NCI-H2081 treated with DMSO at 0.1 percent for 48 hours (cell line): Measurements from ENCODE around the gene TSPAN1.

Experiments used
- DNase-seq: peaks from one replicate; lab custom pipeline; 2025; lab: John Stamatoyannopoulos, UW

The TSPAN1 gene

DNA sequence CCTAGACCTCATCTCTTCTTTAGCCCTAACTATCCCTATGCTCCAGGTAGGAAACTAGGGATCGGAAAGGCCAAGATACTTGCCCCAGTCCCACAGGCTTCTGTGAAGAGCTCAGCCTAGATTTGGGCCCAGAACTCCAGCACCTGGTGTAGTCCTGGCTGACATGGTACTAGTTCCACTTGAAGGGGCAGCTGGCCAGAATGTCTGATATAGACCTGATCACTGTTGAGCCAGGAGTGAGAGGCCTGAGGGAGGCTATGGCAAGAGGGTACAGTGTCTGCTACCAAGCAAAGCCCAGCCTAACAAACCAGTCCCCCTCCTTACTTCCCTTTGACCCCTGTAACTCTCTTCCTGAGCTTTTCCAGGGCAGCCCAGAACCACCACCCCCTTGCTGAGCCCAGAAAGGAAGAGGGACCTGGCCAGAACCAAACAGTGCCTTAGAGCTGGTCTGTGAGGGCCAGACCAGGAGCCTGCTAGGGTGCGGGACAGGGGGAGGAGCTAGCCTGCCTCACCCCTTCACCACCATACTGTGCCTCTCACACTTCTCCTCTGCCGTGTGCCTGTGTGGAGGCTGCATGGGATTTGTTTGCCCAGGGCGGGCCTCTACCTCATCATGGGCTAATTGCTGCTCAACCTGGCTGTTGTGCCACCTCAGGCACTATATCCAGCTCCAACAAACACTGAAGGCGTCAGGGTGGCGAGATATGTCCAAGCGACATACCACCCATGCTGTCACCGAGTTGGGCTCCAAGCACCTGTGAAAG is 12.4 kb downstream of the TSPAN1 start:
- no peak for DNase-seq

DNA sequence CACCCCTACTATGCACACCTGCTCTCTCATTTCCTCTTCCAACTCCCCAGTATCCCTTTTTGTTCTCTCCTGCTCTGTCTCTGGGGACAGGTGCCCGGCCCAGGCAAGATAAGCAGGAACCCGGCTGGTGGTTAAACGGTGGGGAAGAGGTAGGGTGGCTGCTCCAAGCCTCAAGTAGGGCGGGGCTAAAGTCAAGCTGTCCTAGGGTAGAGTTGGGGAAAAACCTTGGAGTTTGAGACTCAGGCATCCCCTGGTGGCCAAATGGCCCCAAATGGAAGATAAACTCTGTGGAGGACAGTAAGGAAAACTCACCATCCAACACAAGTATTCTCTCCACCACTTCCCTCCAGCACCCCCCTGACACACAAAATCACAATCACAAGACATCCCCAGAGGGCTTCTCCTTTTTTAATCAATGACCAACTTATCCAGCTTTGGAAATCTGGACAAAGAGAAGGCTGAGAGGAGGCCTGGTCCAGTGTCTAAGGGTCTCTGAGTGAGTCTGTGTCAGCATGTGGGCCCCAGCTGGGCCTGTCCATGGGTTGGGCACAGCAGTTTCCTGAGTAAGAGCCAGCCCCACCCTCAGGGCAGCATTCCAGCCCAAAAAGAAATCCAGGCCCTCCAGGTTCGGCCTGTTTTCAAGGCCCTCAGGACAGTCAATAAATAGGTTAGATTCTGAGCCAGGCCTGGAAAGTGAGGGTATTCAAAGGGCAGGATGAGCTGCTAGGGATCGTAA is 13.6 kb downstream of the TSPAN1 start:
- DNase-seq = no peak

DNA sequence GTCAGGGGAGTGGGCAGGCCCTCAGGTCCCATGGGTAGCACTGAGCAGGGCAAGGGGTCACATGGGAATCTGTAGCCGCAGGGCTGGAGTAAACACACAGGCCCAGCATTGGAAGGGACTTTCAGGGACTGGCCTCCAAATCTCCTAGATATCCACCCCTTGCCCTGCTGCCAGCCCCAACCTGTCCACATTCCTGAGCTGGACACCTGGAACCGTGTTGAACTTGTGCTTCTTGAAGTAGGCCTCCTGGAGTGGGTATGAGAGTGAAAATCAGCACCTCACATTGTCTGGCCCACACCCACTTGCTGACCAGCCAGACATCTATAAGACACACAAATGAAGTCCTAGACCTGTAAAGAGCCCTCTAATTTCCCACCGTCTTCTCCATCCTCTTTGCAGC is 15.7 kb downstream of the TSPAN1 start:
- DNase-seq = no peak

- DNase-seq = no peak
These were observed 16.3 kb downstream of the TSPAN1 start for GRCh38 chr1:46191033-46191701.

DNA sequence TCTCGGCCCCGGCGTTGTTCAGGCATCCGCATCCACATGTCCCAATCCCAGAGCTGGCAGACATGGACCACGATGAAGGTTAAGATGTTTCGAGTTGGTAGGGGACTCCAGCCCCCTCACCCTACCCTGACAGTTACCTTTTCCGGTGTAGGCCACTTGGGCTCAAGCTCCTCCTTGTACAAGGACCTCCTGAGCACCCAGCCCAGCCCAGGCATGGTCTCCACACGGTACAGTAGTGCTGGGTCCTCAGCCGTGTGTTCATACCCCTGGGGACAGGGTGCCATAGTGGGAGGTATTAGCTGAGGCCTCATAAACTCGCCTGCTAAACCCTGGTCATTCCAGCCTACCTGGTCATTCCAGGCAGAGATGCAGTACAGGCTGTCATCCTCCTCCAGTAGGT is 17.3 kb downstream of the TSPAN1 start:
- DNase-seq = no peak

- no peak for DNase-seq
These were observed 18.4 kb downstream of the TSPAN1 start for GRCh38 chr1:46193285-46193684.

- no peak for DNase-seq
These were observed 19.2 kb downstream of the TSPAN1 start for GRCh38 chr1:46193984-46194570.

GRCh38 chr1:46194641-46195193 is 19.8 kb downstream of the TSPAN1 start:
- no peak for DNase-seq

- DNase-seq = no peak
These were observed 21.7 kb downstream of the TSPAN1 start for GRCh38 chr1:46196609-46197008.

GRCh38 chr1:46197560-46197963 is 22.7 kb downstream of the TSPAN1 start:
- no peak for DNase-seq

DNA sequence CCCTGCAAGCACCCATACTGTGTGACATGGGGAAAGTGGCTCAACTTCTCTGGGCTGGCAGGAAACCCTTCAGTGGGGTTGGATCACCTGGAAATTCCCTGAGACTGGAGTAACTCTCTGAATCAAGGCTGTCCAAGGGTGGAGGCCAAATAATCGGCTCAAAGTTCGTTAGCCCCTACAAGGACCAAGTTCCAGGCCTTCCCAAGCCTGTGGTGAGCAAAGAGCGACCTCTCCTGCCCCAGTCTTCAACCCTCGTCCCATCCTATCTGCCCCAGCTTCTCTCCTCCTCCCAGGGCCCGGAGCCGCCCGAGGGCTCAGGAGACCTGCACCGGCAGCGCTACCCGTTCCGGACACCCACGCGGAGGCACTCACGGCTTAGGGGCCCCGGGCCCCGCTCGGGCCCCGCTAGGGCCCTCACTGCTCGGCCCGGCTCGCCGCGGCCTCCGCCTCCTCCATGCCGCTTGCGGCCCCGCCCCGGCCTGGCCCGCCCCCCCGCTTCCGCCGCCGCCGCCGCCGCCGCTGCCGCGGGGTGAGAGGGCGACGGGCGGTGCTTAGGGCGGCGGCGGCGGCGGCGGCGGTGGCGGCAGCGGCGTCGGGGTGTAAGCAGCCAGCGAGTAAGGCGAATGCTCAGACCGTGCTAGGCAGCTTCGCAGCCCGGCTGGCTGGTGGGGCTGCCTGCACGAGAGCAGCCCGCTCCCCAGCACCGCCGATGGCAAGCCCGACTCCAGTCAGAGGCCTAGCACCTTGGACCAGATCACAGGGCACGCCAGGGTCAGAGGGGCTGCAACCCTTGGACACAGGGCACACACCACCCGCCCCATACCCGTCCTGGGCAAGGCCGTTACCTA is 23.3 kb downstream of the TSPAN1 start, which contains the start of gene POMGNT1:
Gene POMGNT1, minus strand, starts transcription at position 471 of the 848 bp plus-strand sequence. CDS start 613 bp downstream, outside the sequence.
- DNase-seq = no peak

DNA sequence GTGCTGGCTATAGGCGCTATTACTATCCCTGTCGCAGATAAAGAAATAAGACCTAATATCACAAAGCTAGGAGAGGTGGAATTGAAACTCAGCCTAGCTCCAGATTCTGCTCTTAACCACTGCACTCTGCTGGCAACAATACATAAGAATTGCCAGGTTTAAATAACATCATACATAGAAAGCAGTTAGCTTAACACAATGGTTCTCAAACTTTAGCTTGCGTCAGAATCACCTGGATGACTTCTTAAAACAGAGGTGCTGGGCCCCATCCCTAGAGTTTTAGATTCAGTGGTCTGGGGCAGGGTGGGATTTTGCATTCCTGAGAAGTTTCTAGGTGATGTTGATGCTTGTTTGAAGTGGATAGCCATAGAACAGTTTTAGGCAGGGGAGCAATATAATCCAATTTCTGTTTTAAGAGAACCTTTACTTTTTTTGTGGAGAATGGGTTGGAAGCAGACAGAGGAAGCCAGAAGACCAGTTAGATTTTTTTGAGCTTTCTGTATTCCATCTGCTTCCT is 24.4 kb downstream of the TSPAN1 start:
- DNase-seq = no peak

- DNase-seq = no peak
These were observed 29.0 kb downstream of the TSPAN1 start for GRCh38 chr1:46203738-46204405.

DNA sequence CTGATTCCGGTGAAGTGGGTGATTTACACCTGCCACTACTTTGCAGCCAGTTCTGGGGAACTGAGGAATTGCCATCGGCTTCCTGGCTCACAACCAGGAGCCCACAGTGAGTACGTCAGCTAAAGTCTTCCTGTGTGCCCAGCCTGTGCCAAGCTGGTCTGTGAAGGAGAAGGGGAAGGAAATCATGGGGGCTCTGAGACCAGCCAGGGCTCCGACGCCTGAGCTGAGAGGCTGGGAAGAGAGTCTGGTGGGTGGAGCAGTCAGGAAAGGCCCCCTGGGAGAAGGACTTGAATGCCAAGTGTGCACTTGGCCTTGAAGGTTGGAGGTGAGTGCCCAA is 29.5 kb downstream of the TSPAN1 start:
- DNase-seq = no peak

- no peak for DNase-seq
These were observed 30.3 kb downstream of the TSPAN1 start for GRCh38 chr1:46205141-46205540.

- no peak for DNase-seq
These were observed 30.9 kb downstream of the TSPAN1 start for GRCh38 chr1:46205791-46206190.

GRCh38 chr1:46206399-46206798 is 31.5 kb downstream of the TSPAN1 start:
- no peak for DNase-seq

DNA sequence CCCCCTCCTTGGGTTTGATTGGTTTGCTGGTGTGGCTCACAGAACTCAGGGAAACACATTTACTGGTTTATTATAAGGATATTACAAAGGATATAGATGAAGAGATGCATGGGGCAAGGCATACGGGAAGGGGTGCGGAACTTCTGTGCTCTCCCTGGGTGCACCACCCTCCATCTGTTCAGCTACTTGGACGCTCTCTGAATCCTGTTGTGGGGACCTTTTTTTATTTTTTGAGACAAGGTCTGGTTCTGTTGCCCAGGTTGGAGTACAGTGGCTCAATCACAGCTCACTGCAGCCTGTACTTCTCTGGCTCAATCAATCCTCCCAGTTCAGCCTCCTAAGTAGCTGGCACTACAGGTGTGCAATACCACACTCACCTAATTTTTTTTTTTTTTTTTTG is 35.7 kb downstream of the TSPAN1 start:
- no peak for DNase-seq

- no peak for DNase-seq
These were observed 36.2 kb downstream of the TSPAN1 start for GRCh38 chr1:46211051-46211450.

- no peak for DNase-seq
These were observed 40.6 kb downstream of the TSPAN1 start for GRCh38 chr1:46215504-46215903.

GRCh38 chr1:46218443-46218842 is 43.6 kb downstream of the TSPAN1 start:
- no peak for DNase-seq
